ENCODE data around the gene IL1RAPL1.
"Not testable (repeated sequence)": the region's sequence is repeated elsewhere in the genome, so short reads cannot be mapped to it uniquely, and the experiment has no call there.

IL1RAPL1 gene

DNA sequence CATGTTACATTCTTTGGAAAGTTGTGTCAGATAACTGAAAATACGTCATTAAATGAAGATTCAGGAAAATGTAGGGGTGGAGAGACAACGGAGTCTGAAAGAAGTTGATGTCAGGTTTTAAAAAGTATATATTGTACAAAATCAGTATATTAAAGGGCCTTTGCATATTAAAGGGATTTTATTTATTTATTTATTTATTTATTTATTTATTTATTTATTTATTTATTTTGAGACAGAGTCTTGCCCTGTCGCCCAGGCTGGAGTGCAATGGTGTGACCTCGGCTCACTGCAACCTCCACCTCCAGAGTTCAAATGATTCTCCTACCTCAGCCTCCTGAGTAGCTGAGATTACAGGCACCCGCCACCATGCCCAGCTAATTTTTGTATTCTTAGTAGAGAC is 213.4 kb downstream of the IL1RAPL1 start:
- DNase-seq = not testable (repeated sequence)

DNA sequence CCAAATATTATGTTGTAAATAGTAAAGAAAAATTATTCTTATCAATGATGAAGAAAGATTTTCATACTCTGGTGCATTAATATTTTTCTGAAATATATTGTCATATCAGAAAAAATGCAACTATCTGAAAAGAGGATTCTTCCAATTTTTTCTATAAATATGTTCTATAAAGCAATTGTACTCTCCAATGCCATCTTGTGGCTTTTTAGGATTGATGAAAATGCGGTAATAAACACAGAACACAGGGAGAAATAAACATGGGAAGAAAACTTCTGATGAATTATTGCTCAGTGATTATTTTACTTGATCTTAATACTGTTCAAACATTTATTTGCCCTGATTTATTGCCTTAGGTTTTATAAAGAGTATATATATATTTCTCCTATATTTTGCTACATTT is 215.4 kb downstream of the IL1RAPL1 start:
- no peak for DNase-seq

DNA sequence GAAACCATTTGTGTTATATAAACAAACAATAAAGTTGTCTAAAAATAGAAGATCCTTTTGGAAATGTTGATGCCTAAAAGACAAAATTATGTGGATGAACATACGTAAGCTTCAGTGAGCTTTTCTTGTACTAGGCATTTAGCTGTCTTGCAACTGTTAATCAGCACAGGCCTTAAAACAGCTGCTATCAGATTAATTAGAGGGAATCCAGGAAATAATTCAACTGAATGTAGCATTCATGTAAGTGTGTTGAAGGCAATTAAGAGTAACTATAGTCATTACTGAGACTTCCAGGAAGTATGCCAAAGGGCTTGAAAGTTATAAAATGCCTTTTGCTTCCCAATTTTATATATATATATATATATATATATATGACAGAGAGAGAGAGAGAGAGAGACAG is 248.7 kb downstream of the IL1RAPL1 start:
- no peak for DNase-seq

DNA sequence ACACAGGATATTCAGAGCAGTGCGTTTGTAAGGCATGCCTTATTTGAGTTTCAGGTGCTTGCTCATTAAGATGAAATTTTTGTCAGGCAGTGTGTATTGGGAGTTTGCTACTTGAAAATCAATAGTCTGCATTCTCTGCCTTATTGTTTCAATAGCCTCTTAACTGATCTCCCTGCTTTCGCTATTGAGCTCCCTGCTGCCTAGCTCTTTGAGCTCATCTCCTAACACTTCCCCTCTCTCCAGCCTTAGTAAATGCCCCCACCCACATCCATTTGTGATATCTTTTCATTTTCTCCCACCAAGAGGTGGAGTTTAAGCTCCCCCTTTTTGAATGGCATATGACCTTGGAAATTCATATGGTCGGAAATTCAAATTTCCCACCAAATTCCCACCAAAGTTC is 256.6 kb downstream of the IL1RAPL1 start:
- DNase-seq = no peak

DNA sequence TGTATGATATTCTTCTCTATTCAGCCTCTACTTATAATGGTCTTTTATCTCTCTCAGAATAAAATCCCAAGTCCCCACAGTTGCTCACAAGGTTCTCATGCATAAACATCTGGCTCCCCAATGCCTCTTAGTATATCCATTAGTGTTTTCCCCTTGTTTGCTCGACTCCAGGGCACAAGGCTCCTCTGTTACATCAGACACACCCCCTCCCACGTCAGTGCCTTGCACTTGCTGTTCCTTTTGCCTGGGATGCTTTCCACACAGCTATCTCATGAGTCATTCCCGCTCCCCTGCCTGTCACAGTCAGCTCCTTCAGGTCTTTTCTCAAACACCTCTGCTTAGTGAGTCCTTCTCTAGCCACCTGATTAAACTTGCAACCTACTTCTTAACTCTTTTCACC is 260.2 kb downstream of the IL1RAPL1 start:
- DNase-seq = peak; percentile 84

DNA sequence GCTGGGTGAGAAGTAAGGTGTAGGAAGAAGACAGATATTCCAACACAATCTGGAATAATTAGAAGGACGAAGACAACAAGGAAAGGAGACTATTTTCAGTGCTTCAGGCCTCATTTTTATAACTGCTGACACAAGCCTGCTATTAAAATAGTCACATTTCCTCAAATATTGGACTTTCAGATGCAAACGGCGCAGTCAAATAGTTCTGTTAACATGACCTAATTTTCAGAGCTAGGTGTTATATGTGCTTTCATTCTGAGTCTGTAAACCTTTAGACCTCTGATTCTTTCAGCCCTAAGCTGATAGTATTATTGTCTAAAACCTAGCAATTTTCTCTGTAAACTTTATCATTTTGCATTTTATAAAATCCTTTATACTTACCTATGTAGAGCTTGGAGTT is 261.5 kb downstream of the IL1RAPL1 start:
- DNase-seq = no peak

DNA sequence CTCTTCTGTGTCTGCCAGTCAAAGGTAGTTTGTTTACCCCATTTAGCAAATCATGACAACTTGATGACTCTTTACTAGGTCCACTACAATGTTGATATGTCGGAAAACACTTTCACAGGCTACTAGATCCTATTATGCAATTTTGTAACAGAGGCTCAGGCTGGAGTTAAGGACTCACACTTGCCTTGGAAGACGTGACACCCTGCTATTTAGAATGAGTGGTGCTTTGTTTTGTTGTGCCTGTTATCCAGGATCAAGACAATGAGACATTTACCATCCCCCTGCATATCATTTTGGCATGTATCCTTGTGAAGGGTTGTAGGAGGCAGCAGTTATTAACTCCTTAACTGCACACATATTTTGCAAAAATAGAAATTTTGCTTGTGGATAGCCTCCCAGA is 263.7 kb downstream of the IL1RAPL1 start:
- no peak for DNase-seq

DNA sequence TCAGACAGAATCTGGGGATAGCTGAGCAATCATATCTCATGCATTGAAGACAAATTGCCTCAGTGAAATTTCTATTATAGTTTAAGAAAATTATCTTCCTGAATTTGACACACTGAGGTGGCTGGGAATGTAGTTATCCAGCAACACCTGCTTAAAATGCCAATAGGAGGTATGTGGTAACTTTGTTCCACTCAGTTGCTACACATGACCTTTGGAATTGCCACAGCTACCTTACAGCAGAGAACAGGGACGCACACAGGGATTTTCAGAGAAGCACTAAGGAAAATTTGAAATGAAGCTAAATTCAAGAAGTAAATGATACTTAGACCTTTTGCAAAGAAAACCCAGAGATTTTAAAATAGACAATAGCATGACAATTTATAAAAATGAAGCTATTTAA is 264.6 kb downstream of the IL1RAPL1 start:
- no peak for DNase-seq

DNA sequence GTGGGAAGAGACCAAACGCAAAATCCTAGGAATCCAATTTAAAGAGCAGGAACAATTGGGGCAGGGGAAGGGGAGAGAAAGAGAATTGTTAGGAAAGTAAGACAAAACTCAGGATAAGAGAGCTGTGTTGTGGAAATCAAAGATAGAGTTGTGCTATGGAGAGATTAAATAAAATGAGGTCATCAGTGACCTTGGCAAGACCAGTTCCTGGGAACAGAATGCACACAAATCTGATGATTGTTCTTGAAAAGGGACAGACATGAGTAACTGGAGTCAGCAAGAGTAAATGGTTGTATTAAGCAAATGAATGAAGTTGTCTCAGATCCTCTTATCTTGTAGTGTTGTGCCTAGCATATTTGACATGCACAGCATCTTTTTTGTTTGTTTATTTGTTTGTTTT is 267.4 kb downstream of the IL1RAPL1 start:
- DNase-seq = no peak

DNA sequence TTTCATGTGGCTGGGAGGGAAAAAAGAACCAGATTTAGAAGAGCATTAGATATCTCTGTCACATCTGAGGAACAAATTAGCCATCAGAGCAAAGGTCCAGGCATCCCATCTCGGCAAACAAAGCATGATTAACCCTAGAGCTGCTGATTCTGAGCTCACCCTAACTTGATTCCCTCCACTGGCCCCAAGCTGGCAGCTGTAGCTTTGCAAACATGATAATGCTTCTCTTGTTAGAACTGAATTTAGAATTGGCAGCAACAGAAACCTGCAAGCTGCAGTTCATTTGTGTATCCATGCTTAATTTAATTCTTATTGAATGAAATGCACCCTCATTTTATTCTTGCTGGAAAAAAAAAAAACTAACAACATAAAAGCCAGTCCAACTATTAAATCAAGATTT is 289.2 kb downstream of the IL1RAPL1 start:
- DNase-seq = no peak

DNA sequence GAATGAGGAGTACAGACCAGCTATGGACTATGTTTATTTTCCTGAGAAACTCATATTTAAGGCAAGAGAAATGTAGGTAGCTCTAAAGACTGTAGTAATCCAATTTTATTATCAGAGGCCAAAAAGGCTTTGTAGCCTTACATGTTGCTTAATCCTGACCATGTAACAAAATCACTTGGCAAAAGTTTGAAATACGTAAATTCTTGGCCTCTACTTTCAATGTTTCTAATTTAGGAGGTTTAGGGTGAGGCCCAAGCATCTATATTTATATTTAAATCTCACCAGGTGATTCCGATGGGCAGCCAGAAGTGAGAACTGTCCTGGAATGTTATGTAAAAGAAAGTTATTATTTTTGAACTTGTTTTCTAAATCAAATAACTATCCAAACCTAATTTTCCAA is 289.7 kb downstream of the IL1RAPL1 start:
- DNase-seq = no peak

DNA sequence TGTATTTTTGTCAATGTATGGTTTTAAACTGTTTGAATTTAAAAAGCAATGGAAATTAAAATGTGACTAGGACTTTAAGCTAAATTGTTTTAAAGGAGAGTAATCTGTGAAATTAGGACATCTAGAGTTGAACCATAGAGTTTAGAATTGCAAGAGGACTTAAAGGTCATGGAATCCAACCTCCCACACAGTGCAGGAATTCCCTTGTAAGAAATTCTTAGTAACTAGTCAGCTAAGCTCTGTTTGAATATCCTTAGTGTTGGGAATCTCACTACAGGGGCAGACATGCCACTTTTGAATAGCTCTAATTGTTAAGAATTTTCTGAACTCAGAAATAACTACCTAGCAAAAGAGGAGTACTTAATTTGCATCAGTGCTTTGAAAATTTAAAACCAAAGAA is 292.9 kb downstream of the IL1RAPL1 start:
- DNase-seq = no peak

DNA sequence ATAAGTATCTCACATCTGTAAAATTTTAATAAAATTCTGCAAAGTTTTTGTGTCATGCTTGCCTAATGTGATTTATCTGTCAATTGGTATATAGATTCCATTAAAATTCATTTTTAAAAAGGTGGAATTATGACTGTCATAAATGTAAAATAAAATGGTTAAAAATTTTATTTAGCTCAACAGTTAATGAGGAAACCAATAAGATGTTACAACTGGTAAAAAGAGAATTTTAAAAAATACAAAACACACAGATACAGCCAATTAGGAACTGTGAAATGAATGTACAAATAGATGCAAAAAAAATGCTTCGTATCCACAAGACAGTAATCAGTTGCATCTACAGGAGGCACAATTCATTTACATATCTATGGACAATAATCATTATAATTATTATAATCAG is 297.6 kb downstream of the IL1RAPL1 start:
- no peak for DNase-seq

DNA sequence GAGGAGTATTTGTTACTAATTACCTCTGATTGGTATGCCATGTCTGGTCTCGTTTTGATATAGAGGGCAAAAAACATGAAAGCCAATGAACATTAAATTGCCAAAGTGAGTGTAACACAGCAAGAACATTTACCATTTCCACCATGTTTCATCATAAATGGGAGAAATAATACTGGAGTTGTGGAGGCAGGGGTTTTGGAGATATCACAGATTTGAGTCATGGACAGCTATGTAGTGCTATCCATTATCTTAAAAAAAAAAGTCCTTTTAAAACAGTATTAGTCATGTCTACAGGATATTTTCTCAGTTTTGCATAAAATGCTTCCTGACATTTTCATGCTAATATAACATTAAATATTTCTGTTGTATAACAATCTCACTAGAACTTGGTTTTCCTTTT is 301.2 kb downstream of the IL1RAPL1 start:
- no peak for DNase-seq

DNA sequence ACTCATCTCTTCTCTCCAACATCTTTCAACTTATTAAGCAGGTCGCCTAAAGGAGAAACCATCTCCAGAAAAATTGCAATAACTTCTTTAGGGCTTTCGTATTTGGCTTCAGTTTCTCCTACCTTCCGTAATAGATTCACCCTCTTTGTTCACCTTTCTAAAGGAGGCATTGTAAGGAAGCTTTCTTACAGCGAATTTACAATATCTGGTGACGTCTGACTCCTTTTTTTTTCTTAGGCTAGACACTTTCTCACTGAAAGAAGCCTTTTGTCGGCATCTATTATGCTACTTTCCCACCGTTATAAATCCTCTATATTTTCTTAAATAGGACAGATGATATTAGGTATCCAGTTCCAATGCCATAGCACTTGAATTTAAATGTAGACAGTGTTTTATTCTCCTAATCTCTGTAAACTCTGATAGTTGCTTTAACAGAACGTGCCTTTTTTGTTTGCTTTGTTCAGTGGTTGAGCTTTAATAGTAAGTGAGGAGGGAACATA is 302.4 kb downstream of the IL1RAPL1 start:
- no peak for DNase-seq

DNA sequence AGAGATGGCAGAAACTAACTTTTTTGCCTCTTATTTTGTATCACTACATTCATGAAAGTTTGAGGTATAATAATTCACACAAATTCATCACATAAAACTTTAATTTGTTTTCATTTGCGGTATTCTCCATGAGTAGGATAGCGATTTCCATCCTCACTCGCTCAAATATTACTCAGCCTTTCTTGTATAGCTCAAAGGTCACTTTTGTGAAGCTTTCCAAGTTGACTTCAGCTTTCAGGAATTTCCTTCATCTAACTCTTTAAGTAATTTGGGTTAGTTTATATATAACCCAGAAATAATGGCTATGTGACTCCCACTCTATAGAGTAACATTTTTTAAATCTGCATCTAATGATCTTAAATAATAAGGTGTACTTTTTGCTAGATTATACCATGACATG is 314.4 kb downstream of the IL1RAPL1 start:
- no peak for DNase-seq

DNA sequence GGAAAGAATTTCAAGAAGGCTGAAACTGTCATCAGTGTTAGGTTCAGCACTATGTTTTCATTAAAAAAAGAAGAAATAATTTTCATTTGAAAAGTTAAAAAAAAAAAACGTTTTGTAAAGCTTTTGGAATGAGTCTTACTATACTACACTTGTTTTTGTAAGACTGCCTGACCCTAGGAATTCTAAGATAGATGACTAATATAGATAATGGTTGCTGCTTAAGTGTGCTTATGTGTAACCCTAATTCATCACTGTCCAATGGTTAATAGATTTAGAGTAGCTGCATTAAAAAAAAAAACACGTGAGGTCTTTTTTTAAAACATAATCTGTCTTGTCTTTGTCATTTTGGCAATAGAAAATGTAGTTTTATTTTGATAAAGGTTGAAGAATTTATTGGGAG is 323.2 kb downstream of the IL1RAPL1 start:
- no peak for DNase-seq

DNA sequence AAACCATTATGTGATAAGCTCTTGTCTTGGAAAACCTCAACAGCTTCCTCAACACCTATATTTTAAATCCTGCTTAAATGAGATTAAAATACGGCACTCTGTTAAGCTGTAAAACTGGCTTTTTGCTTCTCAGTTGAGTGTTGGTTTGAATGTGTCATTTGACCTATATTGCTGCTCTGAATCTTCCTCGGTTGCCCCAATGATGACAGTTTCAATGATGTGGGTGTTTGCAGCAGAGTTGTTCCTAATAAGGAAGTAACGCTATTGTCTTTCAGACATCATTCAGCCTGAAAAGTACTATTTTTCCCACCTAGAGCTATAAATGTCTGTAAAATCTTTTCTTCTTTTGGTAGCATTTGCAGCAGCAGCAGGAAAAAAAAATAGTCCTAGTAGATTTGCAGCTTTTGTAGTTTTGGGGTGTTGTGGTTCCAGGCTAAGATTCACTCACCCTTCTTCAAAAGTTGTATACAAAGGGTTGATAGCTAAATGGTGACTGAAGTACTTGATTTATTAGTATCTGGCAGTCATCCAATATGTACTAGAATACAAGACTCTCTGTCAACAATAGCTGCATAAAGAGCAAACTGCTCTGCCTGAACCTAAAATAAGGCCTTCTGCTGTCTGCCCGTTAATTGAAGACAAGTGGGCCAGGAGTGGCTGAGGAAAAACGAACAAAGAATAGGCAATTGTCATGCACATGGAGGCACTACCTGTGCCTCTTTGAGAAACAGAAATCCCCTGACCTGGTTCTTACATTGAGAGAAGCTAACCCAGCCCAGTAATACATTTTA is 333.1 kb downstream of the IL1RAPL1 start:
- no peak for DNase-seq

DNA sequence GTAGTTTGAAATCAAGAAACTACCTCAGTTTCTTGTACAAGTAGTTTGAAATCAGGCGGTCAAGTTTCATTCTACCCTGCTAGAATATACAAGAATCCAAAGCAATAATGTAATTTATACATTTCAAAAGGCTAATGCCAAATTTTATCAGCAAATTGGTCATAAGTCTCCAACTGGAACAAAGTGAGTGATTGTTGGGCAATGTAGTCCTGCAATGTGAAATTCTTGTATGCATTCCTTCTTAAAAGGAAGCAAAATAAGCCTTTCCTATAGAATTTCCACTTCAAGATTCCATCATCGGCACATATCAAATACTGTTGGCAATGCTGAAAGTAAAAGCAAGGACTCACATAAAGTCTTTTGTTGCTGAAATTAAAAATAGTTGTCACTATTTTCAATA is 334.9 kb downstream of the IL1RAPL1 start:
- no peak for DNase-seq

DNA sequence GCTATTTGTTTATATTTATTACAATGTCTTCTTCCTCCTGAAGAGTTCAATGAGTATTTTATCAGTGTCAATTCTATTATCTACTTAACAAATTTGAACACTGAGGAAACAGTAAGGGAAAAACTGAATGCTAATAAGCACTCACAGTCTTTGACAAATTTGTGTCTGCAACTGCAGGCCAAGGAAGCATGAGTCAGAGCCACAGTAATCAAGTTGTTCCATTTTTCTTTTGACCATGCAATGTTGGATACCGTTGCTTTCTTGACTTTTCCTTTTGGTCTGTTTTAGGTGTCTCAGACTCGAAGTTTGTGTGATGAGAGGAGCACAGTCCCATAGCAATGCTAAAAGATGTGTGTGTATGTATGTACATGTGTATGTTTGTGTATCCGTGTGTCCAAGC is 359.6 kb downstream of the IL1RAPL1 start:
- no peak for DNase-seq

DNA sequence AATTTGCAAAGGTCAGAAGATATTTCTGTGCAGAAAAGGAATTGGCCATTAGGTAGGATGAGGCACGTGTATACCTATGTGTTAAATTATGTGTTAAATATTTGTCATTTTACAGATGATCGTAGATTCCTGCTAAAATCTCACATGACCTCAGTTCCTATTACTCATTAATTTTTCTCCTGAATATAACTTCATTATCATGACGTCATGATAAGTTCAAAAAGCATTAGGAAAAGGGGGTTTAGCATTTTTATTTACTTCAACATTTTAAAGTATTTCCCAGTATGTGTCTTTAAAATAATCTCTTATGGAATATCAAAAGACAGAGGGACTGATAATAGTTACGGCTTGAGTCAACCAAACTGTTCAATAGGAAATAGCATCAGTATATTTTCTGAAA is 372.8 kb downstream of the IL1RAPL1 start:
- no peak for DNase-seq

DNA sequence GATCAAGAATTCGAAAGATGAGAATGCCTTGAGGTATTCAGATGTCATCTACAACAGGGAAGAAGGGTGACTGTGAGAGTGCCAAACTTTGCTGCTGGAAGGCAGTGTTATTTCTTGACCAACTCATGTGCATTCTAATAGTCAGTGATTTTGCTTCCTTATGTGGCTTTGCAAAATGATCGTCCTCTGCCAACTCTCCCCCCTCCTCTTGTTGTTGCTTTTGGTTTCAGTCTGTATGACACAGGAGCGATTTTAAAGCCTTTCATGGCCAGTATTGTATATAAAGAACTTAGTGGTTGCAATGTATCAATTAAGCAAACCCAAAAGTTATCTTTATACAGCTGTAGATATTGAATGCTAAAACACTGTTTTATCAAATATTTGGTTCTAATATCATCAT is 379.1 kb downstream of the IL1RAPL1 start:
- no peak for DNase-seq

DNA sequence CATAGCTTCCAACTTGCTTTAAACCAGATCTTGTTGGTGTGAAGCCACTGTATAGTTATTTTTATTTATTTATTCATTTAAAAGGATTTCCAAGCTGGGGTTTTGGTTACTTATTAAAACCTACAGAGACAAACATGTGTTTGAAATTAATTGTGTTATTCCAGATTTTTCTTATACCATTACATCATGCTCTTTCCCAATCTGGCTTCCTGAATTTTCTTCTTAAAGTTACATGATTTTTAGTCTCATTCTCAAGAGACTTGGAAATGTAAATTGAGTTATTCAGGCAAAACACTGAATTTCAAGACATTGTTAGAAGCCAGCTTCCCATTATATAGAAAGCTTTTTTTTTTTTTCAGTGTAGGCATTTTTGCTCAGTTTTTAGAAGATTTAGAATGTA is 381.9 kb downstream of the IL1RAPL1 start:
- no peak for DNase-seq

DNA sequence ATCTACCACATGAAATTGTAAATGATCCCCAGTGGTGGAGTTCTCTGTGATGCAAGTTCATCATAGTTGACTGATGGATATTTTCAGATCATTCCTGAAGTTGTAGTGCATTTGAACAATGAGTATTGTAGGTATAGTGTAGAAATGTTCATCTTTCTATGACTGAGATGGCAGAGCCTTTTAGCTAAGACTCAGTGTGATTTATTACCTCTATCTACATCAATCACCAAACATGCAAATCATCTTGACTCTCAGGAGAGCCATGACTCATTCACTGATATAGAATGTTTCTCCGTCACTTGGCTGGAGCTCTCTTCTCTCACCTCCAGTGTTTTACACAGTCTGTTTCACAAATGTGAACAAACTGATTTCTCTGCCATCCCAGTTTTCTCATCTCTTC is 392.6 kb downstream of the IL1RAPL1 start:
- no peak for DNase-seq

DNA sequence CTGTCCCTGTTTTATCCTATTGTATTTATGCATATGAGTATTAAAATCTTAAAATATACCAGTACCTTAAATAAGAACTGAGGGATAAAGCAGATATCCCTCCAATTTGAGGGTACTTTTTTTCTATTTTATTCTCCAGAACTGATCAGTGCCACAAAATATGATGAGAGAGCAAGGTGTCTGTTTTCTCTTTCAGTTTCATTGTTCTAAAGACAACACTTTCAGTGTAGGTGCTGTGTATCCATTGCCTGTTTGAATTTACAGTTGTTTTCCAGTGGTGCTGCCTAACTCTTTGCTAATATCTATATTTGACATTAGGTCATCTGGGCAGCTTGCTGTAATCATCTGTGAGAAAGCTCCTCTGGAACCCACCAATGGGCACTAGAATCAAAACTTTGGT is 394.7 kb downstream of the IL1RAPL1 start:
- no peak for DNase-seq
